GM10248 (cell line): Measurements from ENCODE around the gene DDI2.
A peak's percentile ranks its signal among the peaks of the same experiment; 100 is the strongest.

Experiments
- CTCF ChIA-PET: fragments of 300-600 bp; sonication (Branson Sonifier 250); formaldehyde crosslinking; extraction: SDS; loops from one replicate; lab custom pipeline; 2021; ENCODE audit warnings: antibody characterized with exemption; lab: Yijun Ruan, JAX
- POLR2A ChIA-PET: fragments of 350-650 bp; sonication (Branson Sonifier 250); formaldehyde crosslinking; extraction: SDS; loops from one replicate; lab custom pipeline; 2020; ENCODE audit warnings: antibody characterized with exemption; lab: Yijun Ruan, JAX
- DNase-seq: peaks from one replicate; pipeline ENCODE4 v3.0.0; 2012; ENCODE audit errors: extremely low spot score
- TF ChIP-seq, protein P1 (sequence below): IDR thresholded peaks from 2 replicates; pipeline ENCODE4 v1.5.1; 2012; ENCODE audit warnings: mild to moderate bottlenecking, low read depth; ENCODE audit errors: extremely low read depth, missing control alignments, control extremely low read depth

Gene DDI2

DNA sequence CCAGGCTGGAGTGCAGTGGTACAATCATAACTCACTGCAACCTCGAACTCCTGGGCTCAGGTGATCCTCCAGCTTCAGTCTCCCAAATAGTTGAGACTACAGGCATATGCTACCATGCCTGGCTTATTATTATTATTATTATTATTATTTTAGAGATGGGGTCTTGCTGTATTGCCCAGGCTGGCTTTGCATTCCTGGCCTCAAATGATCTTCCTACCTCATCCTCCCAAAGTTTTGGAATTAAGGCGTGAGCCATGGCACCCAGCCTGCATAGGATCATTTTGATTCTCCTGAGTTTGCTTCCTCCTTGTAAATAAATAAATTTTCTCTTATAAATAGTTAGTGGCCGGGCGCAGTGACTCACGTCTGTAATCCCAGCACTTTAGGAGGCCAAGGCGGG lies 6.2 kb downstream of the DDI2 start:
- POLR2A ChIA-PET, result no interaction called here
- TF ChIP-seq, protein P1, sequence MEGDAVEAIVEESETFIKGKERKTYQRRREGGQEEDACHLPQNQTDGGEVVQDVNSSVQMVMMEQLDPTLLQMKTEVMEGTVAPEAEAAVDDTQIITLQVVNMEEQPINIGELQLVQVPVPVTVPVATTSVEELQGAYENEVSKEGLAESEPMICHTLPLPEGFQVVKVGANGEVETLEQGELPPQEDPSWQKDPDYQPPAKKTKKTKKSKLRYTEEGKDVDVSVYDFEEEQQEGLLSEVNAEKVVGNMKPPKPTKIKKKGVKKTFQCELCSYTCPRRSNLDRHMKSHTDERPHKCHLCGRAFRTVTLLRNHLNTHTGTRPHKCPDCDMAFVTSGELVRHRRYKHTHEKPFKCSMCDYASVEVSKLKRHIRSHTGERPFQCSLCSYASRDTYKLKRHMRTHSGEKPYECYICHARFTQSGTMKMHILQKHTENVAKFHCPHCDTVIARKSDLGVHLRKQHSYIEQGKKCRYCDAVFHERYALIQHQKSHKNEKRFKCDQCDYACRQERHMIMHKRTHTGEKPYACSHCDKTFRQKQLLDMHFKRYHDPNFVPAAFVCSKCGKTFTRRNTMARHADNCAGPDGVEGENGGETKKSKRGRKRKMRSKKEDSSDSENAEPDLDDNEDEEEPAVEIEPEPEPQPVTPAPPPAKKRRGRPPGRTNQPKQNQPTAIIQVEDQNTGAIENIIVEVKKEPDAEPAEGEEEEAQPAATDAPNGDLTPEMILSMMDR, result no peak
- no peak for DNase-seq
- CTCF ChIA-PET, result interaction anchor here (1.4 kb wide), 1 partner anchor 11 kb away, joined by 4 read pairs; no protein-coding TSS in a partner anchor

DNA sequence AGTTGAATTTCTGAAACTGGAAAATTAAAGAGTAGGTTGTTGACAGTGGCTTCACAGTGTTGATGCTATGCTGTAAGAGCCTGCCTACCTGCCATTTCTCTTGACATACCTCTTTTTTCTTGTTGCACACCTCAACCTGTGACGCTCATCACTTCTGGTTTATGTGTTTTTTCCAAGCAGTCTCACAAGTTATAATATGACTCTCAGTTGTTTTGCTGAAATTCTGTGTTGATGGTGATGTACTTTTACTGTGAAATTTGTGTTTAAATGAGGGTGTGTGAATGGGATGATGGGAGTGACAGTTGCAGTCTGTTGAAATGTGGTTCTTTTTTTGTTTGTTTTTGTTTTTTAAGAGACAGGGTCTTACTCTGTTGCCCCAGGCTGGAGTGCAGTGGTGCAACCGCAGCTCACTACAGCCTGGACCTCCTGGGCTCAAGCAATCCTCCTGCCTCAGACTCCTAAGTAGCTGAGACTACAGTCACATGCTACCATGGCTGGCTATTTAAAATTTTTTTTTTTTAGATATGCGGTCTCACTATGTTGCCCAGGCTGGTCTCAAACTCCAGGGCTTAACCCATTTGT lies 7.0 kb downstream of the DDI2 start:
- TF ChIP-seq, protein P1, result no peak
- ChIA-PET POLR2A (no interaction called here), CTCF (interaction anchor here (1.5 kb wide), 1 partner anchor 13 kb away, joined by 3 read pairs; no protein-coding TSS in a partner anchor)
- DNase-seq, result no peak

DNA sequence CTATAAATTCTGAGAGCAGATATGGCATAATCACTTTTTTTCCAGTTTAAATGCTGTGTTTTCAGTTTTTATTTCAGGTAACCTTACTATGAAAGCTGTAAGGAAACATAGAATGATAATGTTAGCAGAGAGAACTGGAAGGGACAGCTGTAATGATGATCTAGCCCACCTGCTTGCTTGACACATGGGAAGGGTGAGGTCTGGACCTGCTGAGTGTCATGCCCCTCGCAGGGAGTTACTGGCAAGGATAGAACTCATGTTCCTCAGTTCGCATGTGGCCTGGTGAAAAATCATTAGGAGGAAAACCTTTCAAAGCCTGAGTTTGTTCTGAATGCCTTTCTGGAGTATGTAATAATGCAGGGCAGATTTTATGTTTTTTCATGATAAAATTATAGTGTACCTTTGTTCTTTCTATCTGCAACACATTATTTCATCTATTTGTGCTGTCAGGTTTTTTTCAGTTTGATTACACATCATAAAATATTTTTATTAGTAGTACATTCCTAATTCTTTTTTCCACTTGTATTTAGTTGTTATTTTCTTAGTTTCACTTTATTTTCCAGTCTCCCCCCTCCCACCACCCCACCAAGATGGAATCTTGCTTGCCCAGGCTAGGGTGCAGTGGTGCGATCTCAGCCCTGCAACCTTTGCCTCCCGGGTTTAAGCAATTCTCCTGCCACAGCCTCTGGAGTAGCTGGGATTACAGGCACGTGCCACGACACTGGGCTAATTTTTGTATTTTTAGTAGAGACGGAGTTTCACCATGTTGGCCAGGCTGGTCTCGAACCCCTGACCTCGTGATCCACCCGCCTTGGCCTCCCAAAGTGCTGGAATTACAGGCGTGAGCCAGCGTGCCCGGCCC lies 8.0 kb downstream of the DDI2 start:
- CTCF ChIA-PET, result interaction anchor here (1.5 kb wide), 1 partner anchor 12 kb away, joined by 3 read pairs; no protein-coding TSS in a partner anchor
- TF ChIP-seq, protein P1, result no peak
- DNase-seq, result no peak
- POLR2A ChIA-PET, result no interaction called here

DNA sequence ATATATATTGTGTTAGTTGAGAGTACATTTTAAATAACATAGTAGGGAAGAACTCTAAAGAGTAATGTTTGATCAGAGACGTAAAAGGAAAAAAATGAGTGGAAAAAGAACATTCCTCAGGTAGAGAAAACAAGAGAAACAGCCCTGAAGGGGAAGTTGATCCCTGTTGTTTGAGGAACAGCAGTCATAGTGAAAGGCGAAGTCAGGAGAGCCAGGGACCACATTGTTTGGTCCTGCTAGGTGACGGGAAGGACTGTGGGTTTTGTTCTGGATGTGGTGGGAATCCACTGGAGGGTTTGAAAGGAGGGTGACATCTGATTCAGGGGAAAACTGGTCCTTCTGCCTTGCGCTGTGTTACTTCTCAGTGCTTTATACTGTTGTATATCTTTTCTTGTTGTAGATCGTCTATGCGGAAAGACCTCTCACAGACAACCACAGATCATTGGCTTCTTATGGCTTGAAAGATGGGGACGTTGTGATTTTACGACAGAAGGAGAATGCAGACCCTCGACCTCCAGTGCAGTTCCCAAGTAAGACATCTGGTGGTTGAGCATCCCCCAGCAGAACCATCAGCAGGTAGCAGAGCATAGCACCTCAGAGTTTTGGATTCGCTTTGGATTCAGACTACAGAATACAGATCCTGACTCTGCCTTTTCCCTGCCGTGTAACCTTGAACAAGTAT lies 9.2 kb downstream of the DDI2 start:
- CTCF ChIA-PET, result interaction anchor here (0.8 to 1.3 kb wide), 3 partner anchors 8 to 53 kb away, joined by 3 to 5 read pairs (median 4); partner anchors contain the start of gene DDI2
- TF ChIP-seq, protein P1, result no peak
- DNase-seq, result no peak
- POLR2A ChIA-PET, result interaction anchor here (1.2 kb wide), 1 partner anchor 9 kb away, joined by 4 read pairs; no protein-coding TSS in a partner anchor

DNA sequence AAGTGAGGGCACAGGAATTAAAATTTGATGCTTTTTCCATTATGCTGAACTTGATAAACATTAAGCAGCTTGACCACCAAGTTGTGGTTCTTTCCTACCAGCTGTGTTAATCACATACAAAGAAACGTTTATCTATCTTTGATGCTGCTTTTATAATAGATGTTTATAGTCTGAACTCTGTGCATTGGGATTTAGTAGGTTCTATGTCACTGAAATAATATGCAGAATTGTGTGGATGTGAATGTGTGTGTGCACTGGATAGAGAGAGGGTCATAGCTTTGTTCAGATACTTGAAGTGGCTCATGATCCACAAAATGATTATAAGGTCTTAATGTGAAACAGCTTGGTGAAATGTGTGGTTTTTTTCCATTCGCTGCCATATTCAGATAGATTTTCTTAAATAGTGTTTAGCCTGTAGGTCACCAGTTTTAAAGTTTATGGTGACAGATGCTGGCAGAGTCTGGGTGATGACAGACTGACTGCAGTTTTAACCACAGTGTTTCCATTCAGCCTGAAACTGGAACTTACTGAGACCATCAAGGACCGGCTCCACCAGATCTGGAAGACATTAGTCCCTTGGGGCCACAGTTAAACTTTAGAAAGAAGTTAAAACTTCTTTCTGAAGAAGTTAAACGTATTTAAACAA lies 10.2 kb downstream of the DDI2 start:
- POLR2A ChIA-PET, result interaction anchor here (1.2 kb wide), 1 partner anchor 10 kb away, joined by 4 read pairs; no protein-coding TSS in a partner anchor
- peak; percentile 56 for DNase-seq
- CTCF ChIA-PET, result interaction anchor here (0.8 to 1.3 kb wide), 4 partner anchors 9 to 52 kb away, joined by 3 to 5 read pairs (median 4); partner anchors contain the start of gene DDI2
- TF ChIP-seq, protein P1, result no peak
